HEK293T (cell line): ENCODE results near the gene PTGS2.

Experiments used
- BHLHE40 ChIP-seq: fragments of 450-650 bp; IDR thresholded peaks from 2 replicates; pipeline ENCODE4 v1.6.1; 2016; ENCODE audit warnings: mild to moderate bottlenecking, moderate library complexity, borderline replicate concordance
- FOXK2 ChIP-seq: fragments of 450-650 bp; IDR thresholded peaks from 2 replicates; pipeline ENCODE4 v1.6.1; 2016; ENCODE audit warnings: mild to moderate bottlenecking
- FOXM1 ChIP-seq: fragments of 450-650 bp; IDR thresholded peaks from 2 replicates; pipeline ENCODE4 v1.6.1; 2017; ENCODE audit warnings: mild to moderate bottlenecking, borderline replicate concordance
- SUZ12 ChIP-seq: fragments of 450-650 bp; IDR thresholded peaks from 2 replicates; pipeline ENCODE4 v1.6.1; 2016; ENCODE audit warnings: mild to moderate bottlenecking

DNA sequence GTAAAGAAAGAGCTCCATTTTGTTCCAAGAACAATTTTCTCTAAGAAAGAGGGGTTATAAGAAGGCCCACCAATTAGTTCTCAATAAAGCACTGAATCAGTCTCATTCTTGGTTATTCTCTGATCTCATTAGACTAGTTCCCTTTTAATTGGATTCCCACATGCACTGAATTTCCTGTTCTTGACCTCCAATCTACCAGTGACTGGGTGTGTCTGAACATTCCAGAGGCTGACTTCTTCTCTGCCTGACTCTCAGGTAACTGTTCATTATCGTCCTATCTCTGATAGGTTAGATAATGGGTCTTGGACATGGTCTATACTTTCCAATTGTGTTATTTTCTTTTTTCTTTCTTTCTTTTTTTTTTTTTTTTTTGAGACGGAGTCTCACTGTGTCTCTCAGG lies 22.7 kb downstream of the PTGS2 start:
- TF ChIP-seq SUZ12 (no peak), FOXM1 (no peak), BHLHE40 (no peak), FOXK2 (no peak)
